ENCODE results near the gene DOP1A.

Gene DOP1A

GRCh38 chr6:83083476-83083875 is 16.0 kb downstream of the DOP1A start:
- Histone ChIP-seq H3K4me2 (ENCODE audit: low read length) (no peak overlapping the region), H3K36me3 (ENCODE audit: insufficient read depth, low read length) (0 out of 2 replicates have a peak, but pooled peaks cover 3% of the 10 kb centered on the region), H3K79me2 (ENCODE audit: insufficient read depth, low read length) (peaks cover 18% of the 10 kb centered on the region), H4K20me1 (ENCODE audit: insufficient read depth, low read length) (no peaks in the 10 kb centered on the region), H3F3A (ENCODE audit: insufficient read depth, low read length) (no peaks in the 10 kb centered on the region), H3K9me3 (ENCODE audit: low read length) (no peaks in the 10 kb centered on the region; the same call in 1 of the 2 replicates), H3K9ac (ENCODE audit: low read length) (no peak overlapping the region), H3K9me2 (ENCODE audit: low read depth, low read length) (no peaks in the 10 kb centered on the region), H3K27me3 (ENCODE audit: insufficient read depth, low read length) (no peaks in the 10 kb centered on the region), H3K27ac (ENCODE audit: low read depth, low read length, poor library complexity, severe bottlenecking) (no peak overlapping the region), H2AFZ (ENCODE audit: low read length) (no peak overlapping the region), H3K4me3 (ENCODE audit: low read depth, low read length, poor library complexity, severe bottlenecking) (no peak overlapping the region), H3K4me1 (ENCODE audit: insufficient read depth, low read length, severe bottlenecking) (no peaks in the 10 kb centered on the region)
- TF ChIP-seq, protein P1, sequence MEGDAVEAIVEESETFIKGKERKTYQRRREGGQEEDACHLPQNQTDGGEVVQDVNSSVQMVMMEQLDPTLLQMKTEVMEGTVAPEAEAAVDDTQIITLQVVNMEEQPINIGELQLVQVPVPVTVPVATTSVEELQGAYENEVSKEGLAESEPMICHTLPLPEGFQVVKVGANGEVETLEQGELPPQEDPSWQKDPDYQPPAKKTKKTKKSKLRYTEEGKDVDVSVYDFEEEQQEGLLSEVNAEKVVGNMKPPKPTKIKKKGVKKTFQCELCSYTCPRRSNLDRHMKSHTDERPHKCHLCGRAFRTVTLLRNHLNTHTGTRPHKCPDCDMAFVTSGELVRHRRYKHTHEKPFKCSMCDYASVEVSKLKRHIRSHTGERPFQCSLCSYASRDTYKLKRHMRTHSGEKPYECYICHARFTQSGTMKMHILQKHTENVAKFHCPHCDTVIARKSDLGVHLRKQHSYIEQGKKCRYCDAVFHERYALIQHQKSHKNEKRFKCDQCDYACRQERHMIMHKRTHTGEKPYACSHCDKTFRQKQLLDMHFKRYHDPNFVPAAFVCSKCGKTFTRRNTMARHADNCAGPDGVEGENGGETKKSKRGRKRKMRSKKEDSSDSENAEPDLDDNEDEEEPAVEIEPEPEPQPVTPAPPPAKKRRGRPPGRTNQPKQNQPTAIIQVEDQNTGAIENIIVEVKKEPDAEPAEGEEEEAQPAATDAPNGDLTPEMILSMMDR (IDR thresholded peaks at IDR 0.05; ENCODE audit: low read length): no peak
- TF ChIP-seq EZH2 (IDR thresholded peaks at IDR 0.05; ENCODE audit: borderline replicate concordance, low read length): no peak

GRCh38 chr6:83086751-83087150 is 19.3 kb downstream of the DOP1A start:
- Histone ChIP-seq H3K9me3 (ENCODE audit: low read length) (no peaks in the 10 kb centered on the region), H3K9me2 (ENCODE audit: low read depth, low read length) (no peaks in the 10 kb centered on the region), H3K27ac (ENCODE audit: low read depth, low read length, poor library complexity, severe bottlenecking) (no peak overlapping the region), H3K4me2 (ENCODE audit: low read length) (no peak overlapping the region), H3K36me3 (ENCODE audit: insufficient read depth, low read length) (0 out of 2 replicates have a peak, but pooled peaks cover 3% of the 10 kb centered on the region), H3K79me2 (ENCODE audit: insufficient read depth, low read length) (peaks cover 12% of the 10 kb centered on the region), H3K4me3 (ENCODE audit: low read depth, low read length, poor library complexity, severe bottlenecking) (no peak overlapping the region), H3K4me1 (ENCODE audit: insufficient read depth, low read length, severe bottlenecking) (no peaks in the 10 kb centered on the region), H3F3A (ENCODE audit: insufficient read depth, low read length) (no peaks in the 10 kb centered on the region), H2AFZ (ENCODE audit: low read length) (no peak overlapping the region), H3K9ac (ENCODE audit: low read length) (no peak overlapping the region), H3K27me3 (ENCODE audit: insufficient read depth, low read length) (no peaks in the 10 kb centered on the region), H4K20me1 (ENCODE audit: insufficient read depth, low read length) (no peaks in the 10 kb centered on the region)
- no peak for TF ChIP-seq EZH2 (IDR thresholded peaks at IDR 0.05; ENCODE audit: borderline replicate concordance, low read length)
- TF ChIP-seq, protein P1 (IDR thresholded peaks at IDR 0.05; ENCODE audit: low read length): no peak

GRCh38 chr6:83092756-83093399 is 25.4 kb downstream of the DOP1A start:
- TF ChIP-seq, protein P1 (IDR thresholded peaks at IDR 0.05; ENCODE audit: low read length): no peak
- TF ChIP-seq EZH2 (IDR thresholded peaks at IDR 0.05; ENCODE audit: borderline replicate concordance, low read length): no peak
- peaks cover 31% of the 10 kb centered on the region; the same call in 1 of the 2 replicates for H3K79me2 ChIP-seq (ENCODE audit: insufficient read depth, low read length)
- no peaks in the 10 kb centered on the region for H3K9me2 ChIP-seq (ENCODE audit: low read depth, low read length)
- no peaks in the 10 kb centered on the region for H3K9me3 ChIP-seq (ENCODE audit: low read length)
- no peak overlapping the region for H3K4me3 ChIP-seq (ENCODE audit: low read depth, low read length, poor library complexity, severe bottlenecking)
- no peaks in the 10 kb centered on the region for H4K20me1 ChIP-seq (ENCODE audit: insufficient read depth, low read length)
- no peaks in the 10 kb centered on the region for H3F3A ChIP-seq (ENCODE audit: insufficient read depth, low read length)
- H3K4me1 ChIP-seq (ENCODE audit: insufficient read depth, low read length, severe bottlenecking): no peaks in the 10 kb centered on the region
- H3K36me3 ChIP-seq (ENCODE audit: insufficient read depth, low read length): peaks cover 9% of the 10 kb centered on the region
- no peaks in the 10 kb centered on the region for H3K27me3 ChIP-seq (ENCODE audit: insufficient read depth, low read length)
- H3K4me2 ChIP-seq (ENCODE audit: low read length): no peak overlapping the region
- H3K27ac ChIP-seq (ENCODE audit: low read depth, low read length, poor library complexity, severe bottlenecking): no peak overlapping the region
- H2AFZ ChIP-seq (ENCODE audit: low read length): no peak overlapping the region
- no peak overlapping the region for H3K9ac ChIP-seq (ENCODE audit: low read length)
